ENCODE data around the gene FMN1. TPM values are rescaled to one million over a fixed set of nuclear protein-coding genes. Genes with fewer than 3 reads are reported as not detected.

FMN1 gene
- total and polyA plus RNA-seq, 8 donors, result 1.9 to 10.2 (median 3.0) TPM

DNA sequence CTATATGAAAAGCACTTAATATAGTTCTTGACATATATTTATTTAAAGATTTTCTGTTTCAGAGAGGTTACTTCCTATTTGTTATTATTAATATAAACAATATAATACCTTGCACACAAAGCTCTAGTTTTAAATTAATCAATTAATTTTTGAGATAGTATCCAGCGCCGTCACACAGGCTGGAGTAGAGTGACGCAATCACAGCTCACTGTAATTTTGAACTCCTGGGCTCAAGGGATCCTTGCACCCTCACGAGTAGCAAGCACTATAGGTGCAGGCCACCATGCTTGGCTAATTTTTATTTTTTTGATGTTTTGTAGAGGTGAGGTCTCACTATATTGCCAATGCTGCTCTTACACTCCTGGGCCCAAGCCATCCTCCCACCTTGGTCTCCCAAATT, 267.4 kb downstream of the FMN1 start:
- intact Hi-C loops (cut with DNase I), result no loop called here
- H3K36me3 ChIP-seq, result no peaks in the 10 kb centered on the region
- no peak for DNase-seq
- no peaks in the 10 kb centered on the region for H3K9me3 ChIP-seq
- H3K4me1 ChIP-seq, result no peaks in the 10 kb centered on the region
- WGBS, 2 donors, result 67 to 73% methylated on average over 4 of the region's 4 CpGs
- no peak for ATAC-seq
- FAIRE-seq, result no peak
- H3K27me3 ChIP-seq, result no peaks in the 10 kb centered on the region
- no peak overlapping the region for H3K27ac ChIP-seq
- TF ChIP-seq CTCF (IDR thresholded peaks at IDR 0.05), result no peak
- no peak overlapping the region for H3K4me3 ChIP-seq

- Histone ChIP-seq H3K4me3 (no peak overlapping the region), H3K9me3 (no peaks in the 10 kb centered on the region), H3K27ac (no peak overlapping the region), H3K36me3 (no peaks in the 10 kb centered on the region), H3K27me3 (no peaks in the 10 kb centered on the region), H3K4me1 (no peaks in the 10 kb centered on the region)
- DNase-seq, result no peak
- ATAC-seq, result no peak
- no peak for FAIRE-seq
- WGBS, 2 donors, result 79% methylated on average over 5 of the region's 5 CpGs
- no peak for TF ChIP-seq CTCF (IDR thresholded peaks at IDR 0.05)
- intact Hi-C loops (cut with DNase I), result no loop called here
Observed at GRCh38 chr15:32923176-32923575, 271.3 kb downstream of the FMN1 start.

- no peaks in the 10 kb centered on the region for H3K9me3 ChIP-seq
- no peak for TF ChIP-seq CTCF (IDR thresholded peaks at IDR 0.05)
- H3K36me3 ChIP-seq, result no peaks in the 10 kb centered on the region
- FAIRE-seq, result no peak
- H3K4me3 ChIP-seq, result no peak overlapping the region
- ATAC-seq, result no peak
- H3K27ac ChIP-seq, result no peak overlapping the region
- WGBS, 2 donors, result 61 to 76% methylated on average over 3 of the region's 3 CpGs
- no peaks in the 10 kb centered on the region for H3K27me3 ChIP-seq
- H3K4me1 ChIP-seq, result no peaks in the 10 kb centered on the region
- DNase-seq, result no peak
- intact Hi-C loops (cut with DNase I), result no loop called here
Observed at GRCh38 chr15:32922541-32922940, 272.0 kb downstream of the FMN1 start.

GRCh38 chr15:32919749-32920414, 274.6 kb downstream of the FMN1 start:
- H3K4me1 ChIP-seq, result no peaks in the 10 kb centered on the region
- no peaks in the 10 kb centered on the region for H3K36me3 ChIP-seq
- TF ChIP-seq CTCF (IDR thresholded peaks at IDR 0.05), result no peak
- DNase-seq (no peak), FAIRE-seq (no peak), ATAC-seq (no peak)
- no peaks in the 10 kb centered on the region for H3K9me3 ChIP-seq
- intact Hi-C loops (cut with DNase I), result no loop called here
- H3K27me3 ChIP-seq, result no peaks in the 10 kb centered on the region
- no peak overlapping the region for H3K27ac ChIP-seq
- 61 to 66% methylated on average over 5 of the region's 5 CpGs for WGBS, 2 donors
- no peak overlapping the region for H3K4me3 ChIP-seq

DNA sequence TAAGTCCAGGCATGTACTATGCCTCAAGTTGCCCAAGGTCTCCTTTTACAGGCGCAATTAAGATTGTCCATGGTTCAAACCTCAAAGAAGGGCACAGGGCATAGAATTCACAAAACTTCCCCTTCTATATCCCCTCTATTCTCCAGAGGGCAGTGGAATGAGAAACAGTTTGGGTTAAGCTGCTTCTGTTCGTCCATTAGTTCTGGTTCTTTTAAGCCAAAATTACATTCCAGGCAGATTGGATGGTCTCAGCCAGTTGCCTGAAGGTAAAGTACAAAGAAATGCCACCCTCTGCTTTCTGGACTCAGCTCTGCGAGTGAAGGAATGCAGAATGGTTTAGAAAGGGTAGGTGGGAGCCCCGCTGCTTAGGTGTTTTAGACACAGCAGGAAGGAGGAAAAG, 276.0 kb downstream of the FMN1 start:
- FAIRE-seq (no peak), ATAC-seq (no peak), DNase-seq (no peak)
- Histone ChIP-seq H3K4me1 (no peaks in the 10 kb centered on the region), H3K4me3 (no peak overlapping the region), H3K9me3 (no peaks in the 10 kb centered on the region), H3K27me3 (no peaks in the 10 kb centered on the region), H3K36me3 (no peaks in the 10 kb centered on the region), H3K27ac (no peak overlapping the region)
- TF ChIP-seq CTCF (IDR thresholded peaks at IDR 0.05), result no peak
- 72 to 79% methylated on average over 4 of the region's 4 CpGs for WGBS, 2 donors
- intact Hi-C loops (cut with DNase I), result no loop called here
